Adipose tissue (tissue), 3 donors: Measurements from ENCODE around the gene NCMAP. TPM values are rescaled to one million over a fixed set of nuclear protein-coding genes. Genes with fewer than 3 reads are reported as not detected.
"Not testable (repeated sequence)": the region's sequence is repeated elsewhere in the genome, so short reads cannot be mapped to it uniquely, and the experiment has no call there.

ENCODE experiments used
- H3K27ac ChIP-seq: one replicate; pipeline ENCODE4 v1.5.1; 2013; ENCODE audit warnings: low read depth, low read length
- WGBS, 3 donors: extraction: QIAGEN DNeasy Blood & Tissue Kit; methylation state at CpG; one replicate each; pipeline ENCODE4 v1.1.7; 2013; 5-methylcytosine and 5-hydroxymethylcytosine counted together
- polyA plus RNA-seq, 3 donors: library from polyadenylated mRNA; stranded (reverse); fragments of 200-250 nt; gene quantifications; one replicate each; pipeline ENCODE4 v1.2.3, GENCODE V29; 2013
- donor health status: healthy with polysubstance abuse.
- donor health status: Bipolar disorder and iron deficiency.
- donor health status: healthy.

The NCMAP gene
- polyA plus RNA-seq, result 1 to 10 TPM in 1 of 3 donors, under 1 TPM in 2; 0.11 to 3.2 (median 0.30) TPM

GRCh38 chr1:24555591-24556413 lies at the start of gene NCMAP:
TSS of gene NCMAP (plus strand) at chr1:24556087. CDS start at chr1:24595431, 39,344 bp downstream.
- H3K27ac ChIP-seq, result no peak within 1 kb of the TSS
- 1 to 3% (median 2%) methylated on average over 48 to 61 of the region's 61 CpGs for whole genome bisulfite sequencing, 3 donors

- WGBS, 3 donors, result 38 to 87% (median 79%) methylated on average over 5 of the region's 5 CpGs
- no peak overlapping the region for H3K27ac ChIP-seq
Observed at GRCh38 chr1:24506691-24507381, 49.1 kb upstream of the NCMAP start.

GRCh38 chr1:24507405-24507804 lies 48.5 kb upstream of the NCMAP start:
- no peak overlapping the region for H3K27ac ChIP-seq
- 43 to 96% (median 96%) methylated on average over 5 of the region's 5 CpGs for WGBS, 3 donors

- no peak overlapping the region for H3K27ac ChIP-seq
- 94 to 98% (median 96%) methylated on average over 5 of the region's 5 CpGs for WGBS, 3 donors
Observed at GRCh38 chr1:24508911-24509310, 47.0 kb upstream of the NCMAP start.

- 55 to 67% (median 62%) methylated on average over 2 of the region's 2 CpGs for WGBS, 3 donors
- no peak overlapping the region for H3K27ac ChIP-seq
Observed at GRCh38 chr1:24513706-24514105, 42.2 kb upstream of the NCMAP start.

GRCh38 chr1:24514946-24515345 lies 40.9 kb upstream of the NCMAP start:
- 94 to 97% (median 95%) methylated on average over 5 of the region's 5 CpGs for WGBS, 3 donors
- H3K27ac ChIP-seq, result no peak overlapping the region

GRCh38 chr1:24515671-24516209 lies 40.1 kb upstream of the NCMAP start:
- not testable (repeated sequence) for H3K27ac ChIP-seq
- 94 to 96% (median 94%) methylated on average over 14 of the region's 14 CpGs for WGBS, 3 donors

- 84 to 88% (median 88%) methylated on average over 12 of the region's 12 CpGs for WGBS, 3 donors
- no peak overlapping the region for H3K27ac ChIP-seq
Observed at GRCh38 chr1:24516506-24516905, 39.4 kb upstream of the NCMAP start.

- 86 to 98% (median 97%) methylated on average over 4 of the region's 4 CpGs for WGBS, 3 donors
Observed at GRCh38 chr1:24517898-24518297, 38.0 kb upstream of the NCMAP start.

GRCh38 chr1:24520282-24520681 lies 35.6 kb upstream of the NCMAP start:
- WGBS, 3 donors, result 92 to 98% (median 96%) methylated on average over 4 to 5 of the region's 5 CpGs
- not testable (repeated sequence) for H3K27ac ChIP-seq

More at GRCh38 chr1:24517898-24518297, 38.0 kb upstream of the NCMAP start:
- H3K27ac ChIP-seq, result no peak overlapping the region

- no peak overlapping the region for H3K27ac ChIP-seq
- WGBS, 3 donors, result 78 to 92% (median 86%) methylated on average over 6 of the region's 6 CpGs
Observed at GRCh38 chr1:24525606-24526005, 30.3 kb upstream of the NCMAP start.

- WGBS, 3 donors, result 82 to 91% (median 90%) methylated on average over 7 of the region's 7 CpGs
- no peak overlapping the region for H3K27ac ChIP-seq
Observed at GRCh38 chr1:24526045-24526444, 29.8 kb upstream of the NCMAP start.

GRCh38 chr1:24526940-24527542 lies 28.8 kb upstream of the NCMAP start:
- no peak overlapping the region for H3K27ac ChIP-seq
- 72 to 78% (median 78%) methylated on average over 8 of the region's 8 CpGs for WGBS, 3 donors

GRCh38 chr1:24528744-24529143 lies 27.1 kb upstream of the NCMAP start:
- 95 to 99% (median 96%) methylated on average over 2 of the region's 2 CpGs for WGBS, 3 donors
- no peak overlapping the region for H3K27ac ChIP-seq

- WGBS, 3 donors, result 93 to 96% (median 93%) methylated on average over 6 to 7 of the region's 7 CpGs
Observed at GRCh38 chr1:24529292-24529691, 26.6 kb upstream of the NCMAP start.

GRCh38 chr1:24535021-24535424 lies 20.9 kb upstream of the NCMAP start:
- no peak overlapping the region for H3K27ac ChIP-seq

More at GRCh38 chr1:24529292-24529691, 26.6 kb upstream of the NCMAP start:
- not testable (repeated sequence) for H3K27ac ChIP-seq

GRCh38 chr1:24535778-24536177 lies 20.1 kb upstream of the NCMAP start:
- WGBS, 3 donors, result 86 to 95% (median 93%) methylated on average over 8 of the region's 8 CpGs
- no peak overlapping the region for H3K27ac ChIP-seq

More at GRCh38 chr1:24535021-24535424, 20.9 kb upstream of the NCMAP start:
- 66 to 83% (median 67%) methylated on average over 21 of the region's 21 CpGs for WGBS, 3 donors

- H3K27ac ChIP-seq, result no peak overlapping the region
- WGBS, 3 donors, result 41 to 57% (median 44%) methylated on average over 7 of the region's 7 CpGs
Observed at GRCh38 chr1:24536391-24536840, 19.5 kb upstream of the NCMAP start.
